Vagina (tissue), 2 donors: ENCODE results near the gene AP3S1.

Experiments used
- CTCF ChIP-seq, 3 experiments: fragments of 450-650 bp in 2 of 3; fragments of 200-600 bp in 1 of 3; sonication (generic) in 1 of 3; IDR thresholded peaks; one replicate each; pipeline ENCODE4 v1.5.1; 2017 to 2019; ENCODE audit warnings: antibody characterized with exemption in 3 of 3, mild to moderate bottlenecking in 2 of 3, moderate library complexity in 2 of 3
- POLR2AphosphoS5 ChIP-seq, 2 donors: sonication (generic); formaldehyde crosslinking; IDR thresholded peaks; one replicate each; pipeline ENCODE4 v1.9.0; 2017; ENCODE audit warnings: antibody characterized with exemption in 2 of 2, mild to moderate bottlenecking in 2 of 2, low read depth in 1 of 2; ENCODE audit not compliant: insufficient read depth in 1 of 2

- TF ChIP-seq POLR2AphosphoS5 (IDR thresholded peaks at IDR 0.05; ENCODE audit: insufficient read depth in 1 of 2, low read depth in 1 of 2) (peak; percentile 93 to 95), CTCF (IDR thresholded peaks at IDR 0.05) (no peak)
Measured at GRCh38 chr5:115841382-115842088, at the start of gene AP3S1, which contains the start of gene ATG12.
